HuH-7 (cell line): ENCODE data around the gene LENEP.

Experiments used
- DNase-seq: peaks from one replicate; pipeline ENCODE4 v3.0.0; 2011; ENCODE audit warnings: low spot score

LENEP gene

DNA sequence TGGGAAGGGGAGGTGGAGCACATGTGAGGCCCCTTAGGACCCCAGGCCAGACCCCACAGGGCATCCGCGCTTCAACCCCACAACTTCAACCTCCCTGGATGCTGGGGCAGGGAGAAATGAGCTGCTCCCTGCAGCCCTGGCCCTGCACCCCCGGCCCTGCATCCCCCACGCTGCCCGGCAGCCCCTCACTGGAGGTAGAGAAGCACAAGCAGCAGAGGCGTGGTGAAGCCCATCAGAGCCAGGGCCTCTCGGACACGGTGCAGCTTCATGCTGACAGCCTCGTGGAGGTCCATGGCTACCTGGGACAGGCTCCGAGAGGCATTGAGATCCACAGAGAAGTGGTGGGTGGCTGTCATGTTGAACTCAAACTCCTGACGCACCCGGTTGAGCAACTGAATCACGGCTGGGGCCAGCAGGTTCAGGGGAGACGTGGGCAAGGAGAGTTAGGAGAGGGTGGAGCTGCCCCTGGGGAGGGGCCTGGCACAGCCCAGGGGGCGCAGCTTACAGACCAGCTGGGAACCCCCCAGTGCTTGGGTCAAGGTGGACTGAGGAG, 36.9 kb downstream of the LENEP start:
- no peak for DNase-seq

DNA sequence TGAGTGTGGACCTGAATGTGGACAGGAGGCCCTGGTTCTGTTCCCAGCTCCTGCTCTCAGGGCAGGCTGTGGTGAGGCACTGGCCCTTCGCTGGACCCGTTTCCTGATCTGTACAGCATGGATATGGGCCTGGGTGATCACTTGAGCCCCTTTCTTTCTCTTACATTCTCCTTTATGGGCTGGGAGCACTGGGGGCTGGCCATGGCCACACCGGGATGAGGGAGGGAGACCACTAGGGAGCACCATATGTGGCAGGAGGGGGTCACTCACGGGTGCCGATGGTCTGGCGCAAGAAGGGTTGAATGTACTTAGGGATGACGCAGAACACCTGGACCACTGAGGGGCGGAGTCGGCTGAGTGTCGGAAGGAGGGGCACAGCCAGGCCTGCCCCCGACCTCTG, 37.5 kb downstream of the LENEP start:
- DNase-seq = no peak

DNA sequence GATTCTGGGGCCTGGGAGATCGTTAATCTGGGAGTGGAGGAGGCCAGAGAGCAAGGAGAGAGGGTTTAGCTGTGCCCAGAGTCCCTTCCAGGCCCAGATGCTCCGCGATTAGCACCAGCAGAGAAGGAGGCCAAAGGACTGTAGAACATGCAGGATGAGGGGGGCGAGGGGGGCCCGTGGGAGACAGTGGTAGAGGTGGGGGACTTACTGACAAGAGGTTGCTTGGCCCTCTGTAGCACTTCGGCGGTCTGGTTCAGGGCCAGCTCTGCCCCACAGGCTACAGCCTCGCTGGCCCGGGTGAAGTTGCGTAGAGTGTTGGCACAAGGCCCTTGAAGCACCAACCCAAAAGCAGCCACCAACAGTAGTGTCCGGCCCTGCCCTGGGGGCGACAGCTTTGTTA, 39.5 kb downstream of the LENEP start:
- DNase-seq = no peak

DNA sequence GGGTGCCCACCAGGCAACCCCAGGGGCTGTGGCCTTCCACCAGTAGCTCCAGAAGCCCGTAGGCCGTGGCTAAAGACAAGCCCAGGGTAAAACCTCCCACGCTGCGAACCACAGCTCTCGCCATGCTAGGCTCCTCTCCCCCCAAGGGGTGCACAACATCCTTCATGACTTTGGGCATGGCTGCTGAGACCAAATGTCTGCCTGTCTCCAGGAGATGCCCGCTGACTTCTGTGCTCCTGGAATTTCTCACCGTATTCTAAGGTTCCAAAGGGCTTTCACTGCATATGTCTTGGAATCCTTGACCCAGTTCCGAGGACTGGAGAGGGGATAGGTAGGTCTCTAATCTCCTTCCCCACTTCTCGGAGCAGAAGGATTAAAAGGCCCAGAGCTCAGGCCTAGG, 40.1 kb downstream of the LENEP start, which contains the start of the genes DCST1 and DCST2:
TSS of gene DCST1 (plus strand) at position 301 of the 400 bp plus-strand sequence. CDS start 213 bp downstream, outside the sequence.
TSS of gene DCST2 (minus strand) at position 258 of the 400 bp plus-strand sequence. CDS start at position 178, 80 bp downstream.
- DNase-seq = no peak

DNA sequence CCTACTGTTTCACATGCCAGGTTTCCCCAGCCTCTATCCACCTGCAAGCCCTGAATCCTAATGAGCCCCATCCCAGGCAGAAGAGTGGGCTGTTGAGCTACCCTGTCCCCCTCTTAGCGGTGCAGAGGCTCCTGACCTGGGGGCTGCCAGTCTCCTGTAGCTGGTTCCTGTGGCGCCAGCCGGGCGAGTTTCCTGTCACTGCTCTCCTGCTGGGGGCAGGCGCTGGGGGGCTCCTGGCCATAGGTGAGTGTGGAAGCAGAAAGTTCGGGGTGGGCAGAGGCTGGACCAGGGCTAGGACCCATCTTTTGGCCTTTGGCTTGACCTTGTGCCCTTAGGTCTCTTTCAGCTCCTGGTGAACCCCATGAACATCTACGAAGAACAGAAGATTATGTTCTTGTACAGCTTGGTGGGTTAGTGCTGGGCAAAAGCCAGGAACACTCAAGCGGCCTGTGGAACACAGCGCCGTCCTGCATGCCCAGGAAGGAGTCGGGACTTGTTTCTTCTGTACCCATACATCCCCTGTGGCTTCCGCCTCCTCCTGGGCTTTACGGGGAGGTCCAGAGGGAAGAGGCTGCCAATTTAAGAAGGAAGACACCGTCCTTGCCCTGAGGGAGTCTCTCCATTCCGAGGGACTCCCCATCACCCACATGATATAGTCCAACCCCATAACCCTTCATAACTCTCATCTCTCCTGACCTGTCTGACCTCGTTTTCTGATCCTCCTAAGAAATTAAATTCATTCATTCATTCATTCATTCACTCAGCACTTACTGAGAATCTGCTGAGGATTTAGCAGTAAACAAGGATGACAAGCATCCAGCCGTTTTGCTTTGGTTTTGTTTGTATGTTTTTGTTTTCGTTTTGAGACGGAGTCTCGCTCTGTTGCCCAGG, 41.2 kb downstream of the LENEP start:
- no peak for DNase-seq

DNA sequence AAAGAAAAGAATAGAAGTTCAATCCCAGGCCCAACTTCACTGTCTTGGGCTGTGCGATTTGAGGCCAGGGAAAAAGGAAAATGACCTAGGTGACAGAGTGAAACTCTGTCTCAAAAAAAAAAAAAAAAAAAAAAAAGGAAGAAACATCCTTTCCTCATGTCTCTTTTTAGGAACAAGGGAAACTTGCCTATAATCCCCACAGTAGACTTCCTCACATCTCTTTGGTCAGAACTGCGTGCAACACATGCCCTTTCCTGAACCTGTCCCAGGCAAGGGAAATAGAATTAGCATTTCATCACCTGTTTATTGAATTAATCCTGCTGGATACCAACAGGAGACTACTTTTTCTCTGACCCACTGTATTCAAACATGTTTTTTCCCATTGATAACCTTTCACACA, 42.5 kb downstream of the LENEP start:
- no peak for DNase-seq

DNA sequence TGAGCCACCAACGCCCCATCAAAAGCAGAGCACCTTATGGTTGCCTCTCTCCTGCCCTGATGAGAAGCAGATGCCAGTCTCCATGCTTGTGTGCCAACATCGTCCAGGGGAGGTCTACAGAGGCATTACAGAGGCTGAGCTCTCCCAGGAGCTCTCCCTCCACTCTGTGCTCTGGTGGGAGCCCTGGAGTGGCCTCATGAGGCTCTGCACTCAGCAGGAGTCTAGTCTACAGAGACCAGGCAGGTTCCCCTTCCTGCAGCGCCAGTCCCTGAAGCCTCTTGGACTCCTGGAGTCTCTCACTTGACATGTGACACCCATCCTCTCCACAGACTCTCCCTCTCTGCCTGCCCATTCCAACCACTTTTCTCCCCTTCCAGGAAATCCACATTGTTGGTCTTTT, 43.7 kb downstream of the LENEP start:
- DNase-seq = no peak

DNA sequence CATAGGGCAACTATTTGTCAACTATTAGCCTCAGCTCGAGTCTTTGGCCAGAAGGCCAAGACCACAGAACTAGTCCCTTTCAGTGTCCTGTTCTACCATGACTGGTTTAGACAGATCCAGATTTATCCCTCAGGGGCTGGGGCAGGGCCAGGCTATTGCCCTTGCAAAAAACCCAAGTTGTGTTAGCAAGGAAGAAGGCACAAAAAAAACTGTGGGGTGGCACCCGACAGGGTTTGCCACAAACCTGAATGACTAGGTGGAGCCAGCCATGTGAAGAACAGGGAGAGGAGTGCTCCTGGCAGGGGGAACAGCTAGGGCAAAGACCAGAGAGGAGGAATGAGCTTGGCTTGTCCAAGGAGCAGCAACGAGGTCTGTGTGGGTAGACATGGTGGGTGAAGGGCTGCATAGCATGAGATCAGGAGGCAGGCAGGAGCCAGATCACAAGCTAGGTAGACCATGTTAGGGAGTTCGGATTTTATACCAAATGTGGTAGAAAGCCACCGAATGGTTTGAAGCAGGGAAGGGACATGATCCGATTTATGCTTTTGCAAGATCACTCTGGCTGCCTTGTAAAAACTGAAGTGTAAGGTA, 44.6 kb downstream of the LENEP start:
- no peak for DNase-seq

DNA sequence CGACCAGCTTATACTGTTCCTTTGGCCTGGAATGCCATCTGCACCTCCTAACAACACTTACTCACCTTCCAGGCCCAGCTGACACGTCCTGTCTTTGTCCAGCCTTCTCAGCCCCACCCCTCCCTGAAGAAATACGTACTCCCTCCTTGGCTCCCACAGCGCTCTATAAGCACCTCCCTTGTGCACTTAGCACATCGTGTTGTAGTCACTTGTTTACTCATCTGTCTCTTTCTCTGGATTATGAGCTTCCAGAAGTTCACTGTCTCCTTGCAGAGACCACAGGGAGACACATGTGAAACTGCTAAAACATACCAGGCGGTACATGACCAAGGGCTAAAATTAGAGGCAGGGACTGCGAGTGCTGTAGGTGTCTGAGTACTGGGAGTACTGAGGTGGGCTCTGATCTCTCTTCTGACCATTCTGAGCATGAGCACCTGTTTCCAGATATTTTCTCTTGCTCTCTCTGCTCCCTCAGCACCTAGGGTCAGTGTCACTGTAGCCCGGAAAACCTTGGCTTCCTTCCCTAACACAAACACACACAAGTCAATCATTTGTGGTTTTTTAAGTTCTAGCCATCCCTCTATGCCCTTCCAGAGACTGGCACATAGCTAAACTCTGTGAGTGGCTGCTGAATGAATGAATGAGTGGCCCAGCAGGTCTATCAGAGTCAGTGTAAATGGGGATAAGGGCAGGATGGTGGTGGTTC, 45.4 kb downstream of the LENEP start:
- DNase-seq = no peak

DNA sequence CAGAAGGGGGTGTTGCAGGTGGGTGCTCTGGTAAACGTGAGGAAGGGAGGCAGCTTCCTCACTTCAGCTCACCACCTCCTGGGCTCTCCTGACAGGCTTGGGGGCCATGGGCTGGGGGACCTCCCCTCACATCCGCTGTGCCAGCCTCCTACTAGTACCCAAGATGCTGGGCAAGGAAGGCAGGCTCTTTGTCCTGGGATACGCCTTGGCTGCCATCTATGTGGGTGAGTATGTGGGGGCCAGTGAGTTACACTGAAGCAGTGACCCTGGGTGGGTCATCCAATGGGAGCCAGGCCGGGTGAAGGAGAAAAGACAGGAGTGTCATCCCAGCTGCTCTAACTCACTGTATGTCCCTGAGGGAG, 45.9 kb downstream of the LENEP start:
- DNase-seq = no peak

DNA sequence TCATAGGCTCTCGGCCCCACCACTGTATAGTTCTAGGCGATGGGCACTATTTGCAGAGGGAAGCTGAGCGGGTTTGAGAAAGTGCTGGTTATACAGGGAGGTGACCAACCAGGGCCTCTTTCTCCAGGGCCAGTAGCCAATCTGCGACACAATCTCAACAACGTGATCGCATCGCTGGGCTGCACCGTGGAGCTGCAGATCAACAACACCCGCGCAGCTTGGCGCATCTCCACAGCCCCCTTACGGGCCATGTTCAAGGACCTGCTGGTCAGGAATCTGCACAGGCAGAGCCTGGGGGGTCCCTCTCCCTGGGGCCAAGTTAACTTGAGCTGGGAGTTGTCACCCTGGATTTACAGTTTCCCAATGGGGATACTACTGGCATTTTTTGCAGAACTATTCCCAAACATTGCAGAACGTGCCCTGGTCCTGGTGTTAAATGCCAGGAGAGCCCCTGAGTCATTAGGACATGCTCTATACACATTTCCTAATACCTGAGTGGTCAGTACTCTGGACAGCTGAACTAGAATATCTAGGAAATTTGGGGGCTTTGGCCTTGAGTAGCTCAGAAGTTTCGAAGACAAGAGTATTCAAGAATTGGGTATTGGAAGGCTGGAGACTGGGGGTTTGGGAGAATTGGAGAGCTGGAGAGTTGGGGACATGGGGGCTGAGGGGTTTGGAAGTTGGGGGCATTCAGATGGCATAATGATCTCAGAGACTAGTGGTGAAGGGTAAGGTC, 47.1 kb downstream of the LENEP start:
- DNase-seq = no peak

DNA sequence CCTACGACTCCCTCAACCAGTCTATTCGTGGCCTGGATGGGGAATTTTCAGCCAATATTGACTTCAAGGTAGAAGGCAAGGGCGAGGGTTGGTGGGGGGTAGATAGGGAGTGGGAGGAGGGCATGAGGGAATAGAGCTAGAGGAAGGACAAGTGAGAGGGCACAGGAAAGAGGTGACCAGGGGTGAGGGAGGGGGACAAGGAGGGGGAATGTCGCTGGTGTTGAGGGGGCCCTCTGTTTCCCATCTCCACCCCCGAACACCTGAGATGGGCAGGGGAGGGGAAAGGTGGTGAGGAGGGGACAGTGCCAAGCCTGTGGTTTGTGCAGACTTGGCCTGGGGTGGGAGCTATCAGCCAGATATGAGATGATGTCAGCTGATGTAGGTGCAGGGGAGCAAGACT, 49.4 kb downstream of the LENEP start:
- no peak for DNase-seq

DNA sequence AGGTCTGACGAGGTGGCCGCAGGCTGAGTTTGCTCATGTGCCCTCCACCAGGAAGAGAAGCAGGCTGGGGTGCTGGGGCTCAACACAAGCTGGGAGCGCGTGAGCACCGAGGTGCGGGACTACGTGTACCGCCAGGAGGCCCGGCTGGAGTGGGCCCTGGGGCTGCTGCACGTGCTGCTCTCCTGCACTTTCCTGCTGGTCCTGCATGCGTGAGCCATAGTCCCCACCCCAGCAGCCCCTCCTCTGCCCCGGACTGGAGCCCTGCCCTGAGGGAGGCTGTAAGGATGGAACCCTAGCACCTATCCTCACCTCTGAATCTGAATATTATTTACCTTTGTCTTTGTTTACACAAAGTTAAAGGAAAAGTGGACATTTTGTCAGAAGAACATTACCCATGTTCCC, 49.9 kb downstream of the LENEP start:
- DNase-seq = no peak

DNA sequence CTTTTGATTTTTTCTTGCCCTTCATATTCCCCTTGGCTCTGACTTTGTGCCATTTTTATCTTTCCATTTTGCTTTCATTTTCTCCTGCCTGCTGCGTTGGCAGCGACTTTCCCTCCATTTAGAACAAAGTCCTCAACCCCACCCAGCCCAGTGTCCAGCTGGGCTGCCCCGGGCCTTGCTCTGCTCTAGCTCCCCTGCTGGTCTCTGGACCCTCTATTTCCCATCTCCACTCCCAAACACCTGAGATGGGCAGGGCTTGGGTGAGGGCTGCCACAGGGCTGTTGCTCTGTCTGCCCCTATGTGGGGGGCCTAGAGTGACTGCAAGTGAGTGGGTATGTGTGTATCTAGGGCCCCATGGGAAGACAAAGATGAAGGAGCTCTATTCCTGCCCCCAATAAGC, 50.4 kb downstream of the LENEP start:
- no peak for DNase-seq
